BJ (cell line): Measurements from ENCODE around the gene CCDC71. TPM values are rescaled to one million over a fixed set of nuclear protein-coding genes. Genes with fewer than 3 reads are reported as not detected.

Experiments used
- CTCF ChIA-PET: fragments of 350-600 bp; formaldehyde crosslinking; extraction: SDS; loops from one replicate; lab custom pipeline; 2021; ENCODE audit warnings: antibody characterized with exemption, inconsistent platforms; lab: Yijun Ruan, JAX
- POLR2A ChIA-PET: fragments of 300-600 bp; sonication (Branson Sonifier 250); formaldehyde crosslinking; extraction: SDS; loops from one replicate; lab custom pipeline; 2021; ENCODE audit warnings: antibody characterized with exemption; lab: Charles Lee
- DNase-seq: peaks from one replicate; pipeline ENCODE4 v3.0.0-alpha.2; 2011; ENCODE audit warnings: low read depth
- H3K27me3 ChIP-seq: 2 replicates; pipeline ENCODE4 v1.6.0; 2011; ENCODE audit warnings: low read length; ENCODE audit not compliant: control insufficient read depth, insufficient read depth
- H3K36me3 ChIP-seq: 2 replicates; pipeline ENCODE4 v1.5.1; 2011; ENCODE audit warnings: low read length; ENCODE audit not compliant: control insufficient read depth, insufficient read depth
- H3K4me3 ChIP-seq: 2 replicates; pipeline ENCODE4 v1.5.1; 2011; ENCODE audit warnings: low read depth, mild to moderate bottlenecking, control low read depth, low read length
- polyA plus RNA-seq: library from polyadenylated mRNA; depleted of rRNA; stranded (reverse); fragments of >200 nt; gene quantifications from 2 replicates; pipeline ENCODE4 v1.2.3, GENCODE V29; 2011
- TF ChIP-seq, protein P1 (sequence below): IDR thresholded peaks from 2 replicates; pipeline ENCODE4 v1.5.1; 2011; ENCODE audit warnings: low read depth, mild to moderate bottlenecking, control low read depth, inconsistent platforms, low read length, moderate library complexity; ENCODE audit not compliant: insufficient read depth

The CCDC71 gene
- polyA plus RNA-seq, 1 experiment: 33.3 TPM

DNA sequence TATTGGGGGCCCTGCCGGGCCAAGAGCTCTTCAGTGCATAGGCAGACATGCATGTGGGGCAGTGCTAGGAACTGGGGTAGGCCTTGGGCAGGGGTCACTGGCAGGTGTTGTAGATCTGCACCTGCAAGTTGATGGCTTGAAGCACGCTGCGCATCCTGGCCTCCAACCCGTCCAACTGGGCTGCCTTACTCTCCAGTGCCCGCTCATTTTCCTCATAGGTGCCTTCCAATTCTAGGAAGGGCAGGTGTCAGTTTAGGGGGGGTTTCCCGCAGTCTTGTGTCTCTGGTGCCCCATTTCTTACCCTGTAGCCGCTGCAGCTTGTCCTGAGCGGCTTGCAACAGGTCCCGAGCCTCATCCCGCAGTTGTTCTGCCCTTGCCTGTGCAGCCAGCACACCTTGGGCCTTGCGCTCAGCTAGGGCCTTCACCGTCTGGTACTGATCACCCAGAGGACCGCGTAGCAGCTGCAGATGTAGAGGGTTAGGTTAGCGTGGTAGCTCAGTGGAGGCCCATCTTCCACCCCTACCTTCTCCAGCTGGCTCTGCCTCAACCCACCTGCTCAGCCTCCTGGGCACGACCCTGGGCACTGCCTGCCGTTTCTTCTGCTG lies 44.9 kb downstream of the CCDC71 start:
- Histone ChIP-seq H3K36me3 (peaks cover 64% of the 10 kb centered on the region), H3K27me3 (no peaks in the 10 kb centered on the region), H3K4me3 (no peak overlapping the region; the same call in 1 of the 2 replicates)
- TF ChIP-seq, protein P1, sequence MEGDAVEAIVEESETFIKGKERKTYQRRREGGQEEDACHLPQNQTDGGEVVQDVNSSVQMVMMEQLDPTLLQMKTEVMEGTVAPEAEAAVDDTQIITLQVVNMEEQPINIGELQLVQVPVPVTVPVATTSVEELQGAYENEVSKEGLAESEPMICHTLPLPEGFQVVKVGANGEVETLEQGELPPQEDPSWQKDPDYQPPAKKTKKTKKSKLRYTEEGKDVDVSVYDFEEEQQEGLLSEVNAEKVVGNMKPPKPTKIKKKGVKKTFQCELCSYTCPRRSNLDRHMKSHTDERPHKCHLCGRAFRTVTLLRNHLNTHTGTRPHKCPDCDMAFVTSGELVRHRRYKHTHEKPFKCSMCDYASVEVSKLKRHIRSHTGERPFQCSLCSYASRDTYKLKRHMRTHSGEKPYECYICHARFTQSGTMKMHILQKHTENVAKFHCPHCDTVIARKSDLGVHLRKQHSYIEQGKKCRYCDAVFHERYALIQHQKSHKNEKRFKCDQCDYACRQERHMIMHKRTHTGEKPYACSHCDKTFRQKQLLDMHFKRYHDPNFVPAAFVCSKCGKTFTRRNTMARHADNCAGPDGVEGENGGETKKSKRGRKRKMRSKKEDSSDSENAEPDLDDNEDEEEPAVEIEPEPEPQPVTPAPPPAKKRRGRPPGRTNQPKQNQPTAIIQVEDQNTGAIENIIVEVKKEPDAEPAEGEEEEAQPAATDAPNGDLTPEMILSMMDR: no peak
- CTCF ChIA-PET: interaction anchor here (0.7 to 2.6 kb wide), 3 partner anchors 12 to 150 kb away, joined by 3 to 12 read pairs (median 3); partner anchors contain the start of gene LAMB2
- POLR2A ChIA-PET: interaction anchor here (0.6 to 2.2 kb wide), 2 partner anchors 11 to 13 kb away, joined by 4 to 9 read pairs; partner anchors contain the start of gene LAMB2
- DNase-seq: no peak

DNA sequence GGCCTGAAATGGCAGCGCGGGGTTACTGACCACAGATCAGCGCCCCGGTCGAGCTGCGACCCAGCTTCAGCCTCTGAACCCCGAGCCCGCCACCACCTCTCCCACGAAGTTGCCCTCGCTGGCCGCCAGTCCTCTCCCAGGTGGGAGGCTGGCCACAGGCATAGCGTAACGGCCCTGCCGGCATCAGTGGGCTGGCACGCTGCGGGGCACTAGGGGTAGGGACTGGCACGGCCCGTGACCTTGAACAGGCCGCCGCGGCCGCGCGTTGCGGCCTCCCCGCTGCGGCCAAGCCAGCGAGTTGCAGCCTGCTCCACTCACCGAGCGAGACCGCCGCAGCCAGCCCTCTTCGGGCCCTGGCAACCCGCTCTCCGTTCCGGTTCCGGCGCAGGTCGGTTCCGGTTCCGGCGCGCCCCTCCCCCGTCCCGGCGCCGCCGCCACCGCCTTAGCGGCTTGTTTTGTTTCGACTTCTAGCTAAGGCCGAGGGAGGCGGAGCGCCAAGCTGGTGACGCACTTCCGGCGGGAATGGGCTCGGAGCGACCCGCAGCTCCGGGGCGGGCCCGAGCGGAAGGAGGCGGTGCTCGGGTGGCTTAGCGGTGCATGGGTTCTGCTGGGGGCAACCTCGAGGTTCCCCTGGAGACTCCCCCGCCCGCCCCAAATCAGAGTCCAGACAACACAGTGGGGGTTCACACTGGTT lies 45.5 kb downstream of the CCDC71 start, which contains the start of gene USP19:
TSS of gene USP19 (minus strand) at position 386 of the 694 bp plus-strand sequence. CDS start 1,678 bp downstream, outside the sequence.
- Histone ChIP-seq H3K4me3 (peak within 1 kb of the TSS; percentile 94), H3K27me3 (no peaks in the 10 kb centered on the region), H3K36me3 (peaks cover 65% of the 10 kb centered on the region)
- TF ChIP-seq, protein P1: no peak
- peak; percentile 56 for DNase-seq
- ChIA-PET POLR2A (interaction anchor here (0.6 to 2.2 kb wide), 2 partner anchors 12 to 14 kb away, joined by 4 to 9 read pairs; partner anchors contain the start of gene LAMB2), CTCF (interaction anchor here (0.7 to 2.6 kb wide), 2 partner anchors 12 to 151 kb away, joined by 3 to 12 read pairs; partner anchors contain the start of gene LAMB2)

DNA sequence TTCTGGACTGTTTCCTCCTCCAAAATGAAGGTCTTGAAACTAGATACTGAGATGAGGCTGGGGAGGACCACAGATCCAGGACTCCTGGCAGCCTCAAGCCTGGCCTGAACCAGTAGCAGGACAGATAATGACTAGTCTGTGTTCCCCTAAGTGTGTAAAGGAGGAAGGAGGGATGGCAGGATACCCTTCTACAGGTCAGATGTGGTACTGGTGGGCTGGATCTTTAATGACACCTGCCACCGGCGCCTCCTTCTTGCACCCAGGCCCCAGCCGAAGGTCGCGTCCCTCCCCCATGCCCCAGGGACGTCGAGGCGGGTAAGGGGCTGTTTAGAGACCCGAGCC lies 46.1 kb downstream of the CCDC71 start:
- POLR2A ChIA-PET: interaction anchor here (2.2 kb wide), 1 partner anchor 14 kb away, joined by 9 read pairs; no protein-coding TSS in a partner anchor
- TF ChIP-seq, protein P1: no peak
- CTCF ChIA-PET: interaction anchor here (1.0 to 2.6 kb wide), 2 partner anchors 9 to 13 kb away, joined by 5 to 12 read pairs; partner anchors contain the start of gene LAMB2
- no peaks in the 10 kb centered on the region for H3K27me3 ChIP-seq
- peak overlapping the region; percentile 94 for H3K4me3 ChIP-seq
- H3K36me3 ChIP-seq: peaks cover 66% of the 10 kb centered on the region
- DNase-seq: no peak

DNA sequence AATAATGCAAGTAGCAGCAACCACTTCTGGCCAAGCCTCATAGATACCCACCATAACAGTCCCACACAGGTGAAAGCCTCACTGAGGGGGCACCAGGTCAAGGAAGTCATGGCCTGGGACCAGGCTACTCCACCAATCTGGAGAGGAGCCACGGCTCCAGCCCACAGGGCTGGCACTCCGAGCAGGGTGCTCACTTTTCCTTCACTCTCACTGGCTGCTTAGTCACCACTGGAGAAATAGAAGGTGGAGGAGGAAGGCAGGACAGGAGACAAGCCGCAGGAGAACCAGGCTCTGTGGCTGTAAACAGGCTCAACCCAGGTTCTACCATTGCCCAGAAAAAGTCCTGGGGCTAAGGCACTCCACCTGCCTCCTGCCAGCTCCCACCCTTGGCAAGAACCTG lies 46.7 kb downstream of the CCDC71 start:
- no peak for DNase-seq
- Histone ChIP-seq H3K4me3 (peak overlapping the region; percentile 94), H3K36me3 (peaks cover 65% of the 10 kb centered on the region), H3K27me3 (no peaks in the 10 kb centered on the region)
- TF ChIP-seq, protein P1: no peak
- ChIA-PET CTCF (interaction anchor here (1.0 to 2.6 kb wide), 2 partner anchors 9 to 14 kb away, joined by 5 to 12 read pairs; partner anchors contain the start of gene LAMB2), POLR2A (interaction anchor here (1.0 kb wide), 1 partner anchor 112 kb away, joined by 3 read pairs; the partner anchor contains the start of gene WDR6)

DNA sequence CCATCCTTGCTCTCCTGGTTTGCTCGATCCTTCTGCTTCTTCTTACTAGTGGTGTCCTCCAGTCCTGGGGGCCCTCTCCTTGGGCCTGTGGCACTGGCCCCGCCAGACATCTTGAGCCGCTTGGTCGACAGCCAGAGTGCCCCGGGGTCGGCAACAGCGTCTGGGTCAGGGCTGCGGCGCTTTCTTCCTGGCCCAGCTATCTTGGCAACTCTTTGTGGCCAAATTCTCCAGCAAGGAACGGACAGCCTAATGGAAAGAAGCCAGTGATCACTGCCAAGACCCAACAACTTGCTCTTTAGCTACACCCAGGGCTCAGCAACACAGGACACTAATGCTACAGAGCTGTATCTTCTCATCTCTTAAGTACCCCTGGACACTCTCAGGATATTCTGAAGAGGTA lies 47.1 kb downstream of the CCDC71 start:
- Histone ChIP-seq H3K36me3 (peaks cover 65% of the 10 kb centered on the region), H3K4me3 (no peak overlapping the region), H3K27me3 (no peaks in the 10 kb centered on the region)
- POLR2A ChIA-PET: interaction anchor here (1.0 kb wide), 1 partner anchor 112 kb away, joined by 3 read pairs; the partner anchor contains the start of gene WDR6
- TF ChIP-seq, protein P1: no peak
- no peak for DNase-seq
- CTCF ChIA-PET: interaction anchor here (1.0 kb wide), 1 partner anchor 8 kb away, joined by 5 read pairs; no protein-coding TSS in a partner anchor
